ENCODE results near the gene RGS9. TPM values are rescaled to one million over a fixed set of nuclear protein-coding genes. Genes with fewer than 3 reads are reported as not detected.
"Not testable (repeated sequence)": the region's sequence is repeated elsewhere in the genome, so short reads cannot be mapped to it uniquely, and the experiment has no call there.

RGS9 gene
- polyA plus RNA-seq, 4 donors: 2.4 to 4.7 (median 3.7) TPM

DNA sequence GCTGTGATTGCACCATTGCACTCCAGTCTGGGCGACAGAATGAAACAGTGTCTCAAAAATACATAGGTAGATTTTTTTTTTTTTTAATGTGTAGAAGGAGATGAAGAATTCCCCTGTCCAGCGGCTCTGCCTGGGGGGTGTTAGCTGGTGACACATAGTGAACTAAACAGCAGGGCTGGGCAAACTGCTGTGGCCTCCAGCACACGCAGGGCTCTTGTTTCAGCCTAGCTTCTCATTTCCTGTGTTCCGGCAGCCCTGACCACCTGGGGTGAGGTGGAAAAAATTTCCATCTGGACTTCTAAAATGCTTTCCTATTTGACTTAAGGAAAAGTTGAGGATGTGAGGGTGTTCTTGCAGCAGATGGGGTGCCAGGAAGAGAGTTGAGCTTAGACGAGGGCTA is 33.3 kb upstream of the RGS9 start:
- Histone ChIP-seq H3K27ac (ENCODE audit: low read depth in 1 of 3, low read length in 2 of 3) (no peak overlapping the region), H3K36me3 (ENCODE audit: control insufficient read depth in 3 of 3, insufficient read depth in 2 of 3, low read depth in 1 of 3, low read length in 3 of 3) (no peaks in the 10 kb centered on the region), H3K4me1 (ENCODE audit: control insufficient read depth in 3 of 3, insufficient read depth in 2 of 3, low read depth in 1 of 3, low read length in 2 of 3) (peaks cover 2 to 4% (median 4%) of the 10 kb centered on the region in 3 donors), H3K9me3 (ENCODE audit: control insufficient read depth in 2 of 2, insufficient read depth in 1 of 2, low read depth in 1 of 2, low read length in 1 of 2) (no peaks in the 10 kb centered on the region), H3K4me3 (ENCODE audit: low read depth in 1 of 3, low read length in 3 of 3) (no peak overlapping the region), H3K27me3 (ENCODE audit: control insufficient read depth in 3 of 3, insufficient read depth in 3 of 3, low read length in 3 of 3) (peaks cover 0 to 2% (median 0%) of the 10 kb centered on the region in 3 donors)
- no peak for FAIRE-seq
- WGBS, 3 donors: 79 to 92% (median 80%) methylated on average over 5 of the region's 5 CpGs
- no peak for DNase-seq

DNA sequence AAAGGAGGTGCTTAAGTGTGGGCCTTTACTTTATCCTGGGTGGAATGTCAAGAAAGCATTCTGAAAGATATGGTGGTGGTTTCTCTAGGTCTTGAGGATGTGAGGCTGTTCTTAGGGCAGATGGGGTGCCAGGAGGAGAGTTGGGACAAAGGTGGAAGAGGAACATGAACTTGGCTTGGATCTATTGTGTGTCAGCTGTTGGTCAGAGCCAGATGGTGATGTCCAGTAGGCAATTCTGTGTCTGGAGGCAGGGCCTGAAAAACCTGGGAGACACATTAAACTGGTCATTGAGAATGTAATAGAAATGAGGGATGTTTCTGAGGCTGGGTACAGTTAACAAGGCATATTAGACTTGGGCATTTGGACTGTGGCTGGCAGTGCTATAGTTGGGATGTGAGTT is 32.6 kb upstream of the RGS9 start:
- H3K4me1 ChIP-seq (ENCODE audit: control insufficient read depth in 3 of 3, insufficient read depth in 2 of 3, low read depth in 1 of 3, low read length in 2 of 3): peaks cover 2 to 4% (median 4%) of the 10 kb centered on the region in 3 donors
- no peak for FAIRE-seq
- H3K9me3 ChIP-seq (ENCODE audit: control insufficient read depth in 2 of 2, insufficient read depth in 1 of 2, low read depth in 1 of 2, low read length in 1 of 2): peaks cover 0 to 1% of the 10 kb centered on the region in 2 donors
- no peak for DNase-seq
- H3K36me3 ChIP-seq (ENCODE audit: control insufficient read depth in 3 of 3, insufficient read depth in 2 of 3, low read depth in 1 of 3, low read length in 3 of 3): no peaks in the 10 kb centered on the region
- H3K27ac ChIP-seq (ENCODE audit: low read depth in 1 of 3, low read length in 2 of 3): peak overlapping the region in 1 of 3 donors; percentile 40
- H3K4me3 ChIP-seq (ENCODE audit: low read depth in 1 of 3, low read length in 3 of 3): no peak overlapping the region
- peaks cover 0 to 4% (median 0%) of the 10 kb centered on the region in 3 donors for H3K27me3 ChIP-seq (ENCODE audit: control insufficient read depth in 3 of 3, insufficient read depth in 3 of 3, low read length in 3 of 3)

DNA sequence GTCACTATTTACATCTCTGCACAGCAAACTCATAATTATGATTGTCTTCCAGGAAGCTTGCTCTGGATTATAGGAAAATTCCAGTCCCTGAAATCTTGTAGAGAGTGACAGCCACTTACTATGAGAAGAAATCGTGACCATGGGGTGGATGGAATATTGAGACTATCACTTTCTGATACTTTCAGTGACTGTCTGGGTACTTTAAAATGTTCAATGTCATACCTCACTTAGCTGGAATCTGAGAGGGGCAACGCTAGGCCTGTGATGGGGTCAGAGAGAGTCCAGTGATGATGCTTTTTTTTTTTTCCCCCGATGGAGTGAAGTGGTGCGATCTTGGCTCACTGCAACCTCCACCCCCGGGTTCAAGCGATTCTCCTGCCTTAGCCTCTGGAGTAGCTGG is 32.2 kb upstream of the RGS9 start:
- peaks cover 0 to 4% (median 0%) of the 10 kb centered on the region in 3 donors for H3K27me3 ChIP-seq (ENCODE audit: control insufficient read depth in 3 of 3, insufficient read depth in 3 of 3, low read length in 3 of 3)
- H3K27ac ChIP-seq (ENCODE audit: low read depth in 1 of 3, low read length in 2 of 3): peak overlapping the region in 1 of 3 donors; percentile 40
- DNase-seq (no peak), FAIRE-seq (no peak)
- 59 to 69% (median 67%) methylated on average over 5 to 6 of the region's 6 CpGs for WGBS, 3 donors
- no peak overlapping the region for H3K4me3 ChIP-seq (ENCODE audit: low read depth in 1 of 3, low read length in 3 of 3)
- H3K36me3 ChIP-seq (ENCODE audit: control insufficient read depth in 3 of 3, insufficient read depth in 2 of 3, low read depth in 1 of 3, low read length in 3 of 3): no peaks in the 10 kb centered on the region
- H3K4me1 ChIP-seq (ENCODE audit: control insufficient read depth in 3 of 3, insufficient read depth in 2 of 3, low read depth in 1 of 3, low read length in 2 of 3): peaks cover 2 to 3% (median 2%) of the 10 kb centered on the region in 3 donors
- peaks cover 0 to 5% of the 10 kb centered on the region in 2 donors for H3K9me3 ChIP-seq (ENCODE audit: control insufficient read depth in 2 of 2, insufficient read depth in 1 of 2, low read depth in 1 of 2, low read length in 1 of 2)

DNA sequence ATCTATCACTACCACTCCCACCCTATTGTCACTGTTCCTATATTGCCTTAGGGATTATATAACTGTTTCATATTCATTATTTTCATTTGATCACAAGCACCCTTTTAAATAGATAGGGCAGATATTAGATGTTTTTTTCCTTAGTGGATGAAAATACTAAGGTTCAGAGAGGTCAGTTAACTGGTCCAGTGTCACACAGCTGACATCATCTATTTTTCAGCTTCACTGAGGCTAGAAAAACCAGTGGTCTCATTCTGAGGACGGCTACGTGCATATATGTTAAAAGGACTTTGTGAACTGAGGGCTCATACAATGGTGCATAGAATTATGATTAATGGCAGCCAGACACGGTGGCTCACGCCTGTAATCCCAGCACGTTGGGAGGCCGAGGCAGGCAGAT is 29.0 kb upstream of the RGS9 start:
- Histone ChIP-seq H3K4me3 (ENCODE audit: low read depth in 1 of 3, low read length in 3 of 3) (no peak overlapping the region), H3K36me3 (ENCODE audit: control insufficient read depth in 3 of 3, insufficient read depth in 2 of 3, low read depth in 1 of 3, low read length in 3 of 3) (no peaks in the 10 kb centered on the region), H3K27ac (ENCODE audit: low read depth in 1 of 3, low read length in 2 of 3) (no peak overlapping the region), H3K27me3 (ENCODE audit: control insufficient read depth in 3 of 3, insufficient read depth in 3 of 3, low read length in 3 of 3) (peaks cover 0 to 4% (median 0%) of the 10 kb centered on the region in 3 donors), H3K4me1 (ENCODE audit: control insufficient read depth in 3 of 3, insufficient read depth in 2 of 3, low read depth in 1 of 3, low read length in 2 of 3) (no peaks in the 10 kb centered on the region), H3K9me3 (ENCODE audit: control insufficient read depth in 2 of 2, insufficient read depth in 1 of 2, low read depth in 1 of 2, low read length in 1 of 2) (peaks cover 0 to 5% of the 10 kb centered on the region in 2 donors)
- no peak for FAIRE-seq
- WGBS, 3 donors: 92 to 95% (median 92%) methylated on average over 6 of the region's 6 CpGs
- no peak for DNase-seq

DNA sequence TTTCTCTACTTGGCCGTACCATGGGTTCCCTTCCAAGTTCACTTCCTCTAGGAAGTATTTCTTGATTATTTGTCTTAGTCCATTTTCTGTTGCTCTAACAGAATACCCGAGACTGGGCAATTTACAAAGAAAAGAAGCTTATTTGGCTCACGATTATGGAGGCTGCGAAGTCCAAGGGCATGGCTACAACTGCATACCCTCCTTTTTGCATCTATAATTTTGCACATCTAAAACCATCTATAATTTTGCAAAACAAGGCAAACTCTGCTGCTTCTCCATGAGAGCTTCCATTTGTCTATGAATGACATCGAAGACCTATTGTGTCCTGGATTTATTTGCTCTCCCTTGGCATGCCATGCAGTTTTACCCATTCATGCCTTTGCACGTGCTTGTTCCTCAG is 27.6 kb upstream of the RGS9 start:
- FAIRE-seq (no peak), DNase-seq (no peak)
- WGBS, 3 donors: 45 to 49% (median 48%) methylated on average over 6 of the region's 6 CpGs
- H3K27me3 ChIP-seq (ENCODE audit: control insufficient read depth in 3 of 3, insufficient read depth in 3 of 3, low read length in 3 of 3): peaks cover 0 to 4% (median 0%) of the 10 kb centered on the region in 3 donors
- H3K9me3 ChIP-seq (ENCODE audit: control insufficient read depth in 2 of 2, insufficient read depth in 1 of 2, low read depth in 1 of 2, low read length in 1 of 2): peaks cover 0 to 5% of the 10 kb centered on the region in 2 donors
- H3K4me3 ChIP-seq (ENCODE audit: low read depth in 1 of 3, low read length in 3 of 3): no peak overlapping the region
- no peaks in the 10 kb centered on the region for H3K4me1 ChIP-seq (ENCODE audit: control insufficient read depth in 3 of 3, insufficient read depth in 2 of 3, low read depth in 1 of 3, low read length in 2 of 3)
- H3K27ac ChIP-seq (ENCODE audit: low read depth in 1 of 3, low read length in 2 of 3): no peak overlapping the region
- H3K36me3 ChIP-seq (ENCODE audit: control insufficient read depth in 3 of 3, insufficient read depth in 2 of 3, low read depth in 1 of 3, low read length in 3 of 3): no peaks in the 10 kb centered on the region

DNA sequence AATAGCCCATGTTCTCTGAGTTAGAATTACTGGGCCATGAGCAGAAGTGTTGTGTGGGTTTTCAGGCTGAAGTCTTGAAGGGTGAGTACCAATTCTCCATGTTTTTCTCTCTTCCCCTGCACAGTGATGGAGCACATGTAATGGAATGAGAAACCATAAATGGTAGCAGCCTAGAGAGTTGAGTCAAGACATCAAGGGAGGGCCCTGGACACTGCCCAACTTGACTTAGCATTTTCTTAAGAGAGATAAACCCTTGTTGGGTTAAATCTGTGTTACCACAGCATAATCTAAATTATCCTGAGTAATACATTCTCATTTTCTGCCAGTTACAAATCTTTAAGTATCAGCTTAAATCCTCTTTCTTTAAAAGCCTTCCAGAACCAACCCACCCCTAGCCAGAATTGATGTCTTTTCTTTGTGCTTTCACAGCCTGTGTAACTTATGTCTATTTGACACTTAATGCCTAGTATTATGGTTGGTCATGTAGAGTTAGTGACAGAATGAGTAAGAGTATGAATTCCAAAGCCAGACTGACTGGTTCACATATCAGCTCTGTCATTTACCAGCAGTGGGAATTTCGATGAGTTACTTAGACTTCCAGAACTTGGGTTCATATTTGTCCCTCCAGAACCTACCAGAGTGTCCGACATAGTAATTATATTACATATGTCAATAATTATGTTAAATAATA is 27.0 kb upstream of the RGS9 start:
- no peak overlapping the region for H3K27ac ChIP-seq (ENCODE audit: low read depth in 1 of 3, low read length in 2 of 3)
- H3K9me3 ChIP-seq (ENCODE audit: control insufficient read depth in 2 of 2, insufficient read depth in 1 of 2, low read depth in 1 of 2, low read length in 1 of 2): peaks cover 0 to 5% of the 10 kb centered on the region in 2 donors
- no peak for FAIRE-seq
- peaks cover 0 to 4% (median 0%) of the 10 kb centered on the region in 3 donors for H3K27me3 ChIP-seq (ENCODE audit: control insufficient read depth in 3 of 3, insufficient read depth in 3 of 3, low read length in 3 of 3)
- no peaks in the 10 kb centered on the region for H3K36me3 ChIP-seq (ENCODE audit: control insufficient read depth in 3 of 3, insufficient read depth in 2 of 3, low read depth in 1 of 3, low read length in 3 of 3)
- no peak for DNase-seq
- H3K4me3 ChIP-seq (ENCODE audit: low read depth in 1 of 3, low read length in 3 of 3): no peak overlapping the region
- H3K4me1 ChIP-seq (ENCODE audit: control insufficient read depth in 3 of 3, insufficient read depth in 2 of 3, low read depth in 1 of 3, low read length in 2 of 3): no peaks in the 10 kb centered on the region
- 81 to 89% (median 85%) methylated on average over 2 of the region's 2 CpGs for WGBS, 3 donors

DNA sequence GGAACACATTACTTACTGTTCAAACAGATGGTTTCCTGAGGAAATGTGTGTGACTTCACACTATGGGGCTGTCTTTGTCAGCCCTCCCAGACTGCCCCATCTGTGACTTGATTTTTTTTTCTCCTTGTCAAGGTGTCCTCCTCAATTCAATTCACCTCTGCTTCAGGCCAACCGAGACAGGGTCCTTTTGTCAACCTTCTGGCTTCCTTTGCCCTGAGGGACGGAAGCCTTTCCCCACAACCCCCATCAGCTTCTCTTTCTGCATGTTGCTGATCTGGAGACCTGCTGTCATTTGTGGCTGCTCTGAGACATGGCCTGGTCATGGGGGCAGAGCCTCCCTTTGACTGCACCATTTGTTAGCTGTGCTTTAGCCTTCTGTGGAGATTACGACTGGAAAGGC is 21.3 kb upstream of the RGS9 start:
- no peak for FAIRE-seq
- no peak overlapping the region for H3K4me3 ChIP-seq (ENCODE audit: low read depth in 1 of 3, low read length in 3 of 3)
- 48 to 65% (median 62%) methylated on average over 3 of the region's 3 CpGs for WGBS, 3 donors
- no peak for DNase-seq
- no peaks in the 10 kb centered on the region for H3K36me3 ChIP-seq (ENCODE audit: control insufficient read depth in 3 of 3, insufficient read depth in 2 of 3, low read depth in 1 of 3, low read length in 3 of 3)
- no peaks in the 10 kb centered on the region for H3K9me3 ChIP-seq (ENCODE audit: control insufficient read depth in 2 of 2, insufficient read depth in 1 of 2, low read depth in 1 of 2, low read length in 1 of 2)
- no peaks in the 10 kb centered on the region for H3K27me3 ChIP-seq (ENCODE audit: control insufficient read depth in 3 of 3, insufficient read depth in 3 of 3, low read length in 3 of 3)
- no peak overlapping the region for H3K27ac ChIP-seq (ENCODE audit: low read depth in 1 of 3, low read length in 2 of 3)
- H3K4me1 ChIP-seq (ENCODE audit: control insufficient read depth in 3 of 3, insufficient read depth in 2 of 3, low read depth in 1 of 3, low read length in 2 of 3): no peaks in the 10 kb centered on the region

DNA sequence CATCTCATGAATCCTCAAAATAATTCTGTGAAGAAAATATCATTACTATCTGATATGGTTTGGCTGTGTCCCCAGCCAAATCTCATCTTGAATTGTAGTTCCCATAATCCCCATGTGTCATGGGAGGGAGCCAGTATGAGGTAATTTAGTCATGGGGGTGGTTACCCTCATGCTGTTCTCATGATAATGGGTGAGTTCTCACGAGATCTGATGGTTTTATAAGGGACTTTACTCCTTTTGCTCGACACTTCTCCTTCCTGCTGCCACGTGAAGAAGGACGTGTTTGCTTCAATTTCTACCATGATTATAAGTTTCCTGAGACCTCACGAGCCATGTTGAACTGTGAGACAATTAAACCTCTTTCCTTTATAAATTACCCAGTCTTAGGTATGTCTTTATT is 20.7 kb upstream of the RGS9 start:
- not testable (repeated sequence) for H3K27ac ChIP-seq (ENCODE audit: low read depth in 1 of 3, low read length in 2 of 3); H3K9me3 ChIP-seq (ENCODE audit: control insufficient read depth in 2 of 2, insufficient read depth in 1 of 2, low read depth in 1 of 2, low read length in 1 of 2); H3K4me3 ChIP-seq (ENCODE audit: low read depth in 1 of 3, low read length in 3 of 3); H3K4me1 ChIP-seq (ENCODE audit: control insufficient read depth in 3 of 3, insufficient read depth in 2 of 3, low read depth in 1 of 3, low read length in 2 of 3); H3K27me3 ChIP-seq (ENCODE audit: control insufficient read depth in 3 of 3, insufficient read depth in 3 of 3, low read length in 3 of 3); H3K36me3 ChIP-seq (ENCODE audit: control insufficient read depth in 3 of 3, insufficient read depth in 2 of 3, low read depth in 1 of 3, low read length in 3 of 3); DNase-seq; FAIRE-seq
- 37 to 74% (median 48%) methylated on average over 5 of the region's 5 CpGs for WGBS, 3 donors

Data from small intestine (tissue), 7 donors.